H1 (cell line): ENCODE measurements around the gene ADGRD2.

Experiments
- CTCF ChIP-seq, 3 experiments: IDR thresholded peaks; 1 replicate in 2 of 3; 2 replicates in 1 of 3; pipeline versions ENCODE4 v1.5.1 to v1.6.1; 2011; ENCODE audit warnings: low read length in 3 of 3, mild to moderate bottlenecking in 3 of 3, inconsistent platforms in 2 of 3, low read depth in 1 of 3, moderate library complexity in 1 of 3; ENCODE audit not compliant: insufficient read depth in 1 of 3; ENCODE audit errors: control extremely low read depth in 1 of 3
- SP1 ChIP-seq: IDR thresholded peaks from 2 replicates; pipeline ENCODE4 v1.6.1; 2011; ENCODE audit warnings: low read depth, low read length
- SUZ12 ChIP-seq: fragments of 200-600 bp; sonication (generic); IDR thresholded peaks from 2 replicates; pipeline ENCODE4 v1.6.1; 2012; ENCODE audit warnings: mild to moderate bottlenecking, inconsistent platforms, low read length, moderate library complexity, mixed read lengths

DNA sequence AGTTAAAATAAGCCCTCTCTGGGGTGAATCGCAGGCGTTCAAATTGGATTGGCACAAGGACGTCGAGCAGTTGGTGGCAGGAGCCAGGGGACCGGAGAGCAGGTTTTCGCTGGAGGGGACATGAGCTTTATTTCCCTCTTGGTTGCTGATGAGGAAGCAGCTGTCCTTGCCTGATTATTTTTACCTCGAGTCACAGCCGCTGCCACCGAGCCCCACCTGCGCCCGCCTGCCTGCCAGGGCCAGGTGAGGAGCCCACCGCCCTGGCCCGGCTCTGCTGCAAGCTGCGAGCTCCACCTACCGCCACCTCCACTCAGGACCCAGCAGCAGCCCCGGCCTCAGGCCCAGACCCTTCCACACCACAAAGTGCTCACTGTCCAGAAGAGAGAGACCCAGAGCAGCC is 9.0 kb upstream of the ADGRD2 start:
- TF ChIP-seq SUZ12 (no peak), CTCF (IDR thresholded peaks at IDR 0.05; ENCODE audit: control extremely low read depth in 1 of 3, insufficient read depth in 1 of 3, low read depth in 1 of 3, low read length in 3 of 3) (no peak), SP1 (no peak)
